Breast epithelium (tissue), 4 donors: Measurements from ENCODE around the gene A3GALT2. TPM values are rescaled to one million over a fixed set of nuclear protein-coding genes. Genes with fewer than 3 reads are reported as not detected.

ENCODE experiments used
- DNase-seq, 2 donors: peaks; one replicate each; pipeline ENCODE4 v3.0.0-alpha.2; 2019; ENCODE audit warnings: low spot score in 2 of 2
- H3K27ac ChIP-seq, 2 donors: fragments of 200-600 bp; sonication (generic) in 1 of 2; one replicate each; pipeline ENCODE4 v1.5.1; 2016 to 2019; ENCODE audit warnings: mild to moderate bottlenecking in 1 of 2
- H3K27me3 ChIP-seq, 2 donors: fragments of 200-600 bp; sonication (generic) in 1 of 2; one replicate each; pipeline versions ENCODE4 v1.5.1 to v1.6.0; 2017 to 2019; ENCODE audit warnings: control low read depth in 1 of 2, mild to moderate bottlenecking in 1 of 2
- H3K36me3 ChIP-seq: fragments of 200-600 bp; one replicate; pipeline ENCODE4 v1.5.1; 2019
- H3K4me1 ChIP-seq, 2 donors: fragments of 200-600 bp; sonication (generic); one replicate each; pipeline ENCODE4 v1.5.1; 2016 to 2019; ENCODE audit warnings: control low read depth in 1 of 2
- H3K4me3 ChIP-seq, 3 donors: fragments of 200-600 bp; sonication (generic); 1 replicate in 2 of 3; 2 replicates in 1 of 3; pipeline ENCODE4 v1.5.1; 2016 to 2019; ENCODE audit warnings: mild to moderate bottlenecking in 3 of 3, moderate library complexity in 2 of 3
- H3K9me3 ChIP-seq, 2 donors: fragments of 200-600 bp; sonication (generic) in 1 of 2; one replicate each; pipeline ENCODE4 v1.5.1; 2016 to 2019; ENCODE audit warnings: control low read depth in 1 of 2
- POLR2A ChIP-seq: fragments of 450-650 bp; IDR thresholded peaks from one replicate; pipeline ENCODE4 v1.6.1; 2016; ENCODE audit warnings: antibody characterized with exemption, mild to moderate bottlenecking, moderate library complexity
- POLR2AphosphoS5 ChIP-seq, 3 donors: sonication (generic); formaldehyde crosslinking; IDR thresholded peaks; one replicate each; pipeline ENCODE4 v1.6.1; 2017; ENCODE audit warnings: antibody characterized with exemption in 3 of 3
- intact Hi-C: fragments of 100-400 bp; cut with DNase I; formaldehyde crosslinking; loops from one replicate; pipeline ENCODE4 v1.15.1; 2023; ENCODE audit warnings: low total_unique reads
- total RNA-seq, 3 donors: library from RNA; depleted of rRNA; stranded (reverse); fragments of >200 nt; gene quantifications; one replicate each; pipeline ENCODE4 v1.1.0, GENCODE V29; 2016
- TF ChIP-seq, protein P1 (sequence below), 3 donors: fragments of 450-650 bp; IDR thresholded peaks; one replicate each; pipeline ENCODE4 v1.5.1; 2016 to 2017; ENCODE audit warnings: antibody characterized with exemption in 3 of 3, mild to moderate bottlenecking in 3 of 3, moderate library complexity in 3 of 3

A3GALT2 gene
- total RNA-seq, 3 donors from 2014 or later: not detected

DNA sequence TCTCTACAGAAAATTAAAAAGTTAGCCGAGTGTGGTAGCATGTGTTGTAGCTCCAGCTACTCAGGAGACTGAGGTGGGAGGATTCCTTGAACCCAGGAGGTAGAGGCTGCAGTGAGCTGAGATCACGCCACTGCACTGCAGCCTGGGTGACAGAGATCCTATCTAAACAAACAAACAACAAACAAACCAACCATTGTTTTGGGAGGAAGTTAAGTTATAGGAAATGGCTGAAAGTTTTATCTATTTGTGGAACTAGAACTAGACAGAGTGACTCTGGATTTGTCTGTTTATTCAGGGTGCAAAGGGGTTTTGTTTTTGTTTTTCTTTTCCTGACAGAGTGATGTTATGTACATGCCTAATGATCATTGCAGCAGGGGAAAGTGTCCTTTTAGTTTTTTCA, 33.6 kb downstream of the A3GALT2 start:
- no peak for TF ChIP-seq POLR2AphosphoS5 (IDR thresholded peaks at IDR 0.05)
- TF ChIP-seq POLR2A: no peak
- TF ChIP-seq, protein P1, sequence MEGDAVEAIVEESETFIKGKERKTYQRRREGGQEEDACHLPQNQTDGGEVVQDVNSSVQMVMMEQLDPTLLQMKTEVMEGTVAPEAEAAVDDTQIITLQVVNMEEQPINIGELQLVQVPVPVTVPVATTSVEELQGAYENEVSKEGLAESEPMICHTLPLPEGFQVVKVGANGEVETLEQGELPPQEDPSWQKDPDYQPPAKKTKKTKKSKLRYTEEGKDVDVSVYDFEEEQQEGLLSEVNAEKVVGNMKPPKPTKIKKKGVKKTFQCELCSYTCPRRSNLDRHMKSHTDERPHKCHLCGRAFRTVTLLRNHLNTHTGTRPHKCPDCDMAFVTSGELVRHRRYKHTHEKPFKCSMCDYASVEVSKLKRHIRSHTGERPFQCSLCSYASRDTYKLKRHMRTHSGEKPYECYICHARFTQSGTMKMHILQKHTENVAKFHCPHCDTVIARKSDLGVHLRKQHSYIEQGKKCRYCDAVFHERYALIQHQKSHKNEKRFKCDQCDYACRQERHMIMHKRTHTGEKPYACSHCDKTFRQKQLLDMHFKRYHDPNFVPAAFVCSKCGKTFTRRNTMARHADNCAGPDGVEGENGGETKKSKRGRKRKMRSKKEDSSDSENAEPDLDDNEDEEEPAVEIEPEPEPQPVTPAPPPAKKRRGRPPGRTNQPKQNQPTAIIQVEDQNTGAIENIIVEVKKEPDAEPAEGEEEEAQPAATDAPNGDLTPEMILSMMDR (IDR thresholded peaks at IDR 0.05): no peak
- no peaks in the 10 kb centered on the region for H3K4me1 ChIP-seq
- H3K4me3 ChIP-seq: no peak overlapping the region
- no peaks in the 10 kb centered on the region for H3K9me3 ChIP-seq
- H3K36me3 ChIP-seq: no peaks in the 10 kb centered on the region
- no peak for DNase-seq
- no peaks in the 10 kb centered on the region for H3K27me3 ChIP-seq
- intact Hi-C loops: no loop called here
- no peak overlapping the region for H3K27ac ChIP-seq

DNA sequence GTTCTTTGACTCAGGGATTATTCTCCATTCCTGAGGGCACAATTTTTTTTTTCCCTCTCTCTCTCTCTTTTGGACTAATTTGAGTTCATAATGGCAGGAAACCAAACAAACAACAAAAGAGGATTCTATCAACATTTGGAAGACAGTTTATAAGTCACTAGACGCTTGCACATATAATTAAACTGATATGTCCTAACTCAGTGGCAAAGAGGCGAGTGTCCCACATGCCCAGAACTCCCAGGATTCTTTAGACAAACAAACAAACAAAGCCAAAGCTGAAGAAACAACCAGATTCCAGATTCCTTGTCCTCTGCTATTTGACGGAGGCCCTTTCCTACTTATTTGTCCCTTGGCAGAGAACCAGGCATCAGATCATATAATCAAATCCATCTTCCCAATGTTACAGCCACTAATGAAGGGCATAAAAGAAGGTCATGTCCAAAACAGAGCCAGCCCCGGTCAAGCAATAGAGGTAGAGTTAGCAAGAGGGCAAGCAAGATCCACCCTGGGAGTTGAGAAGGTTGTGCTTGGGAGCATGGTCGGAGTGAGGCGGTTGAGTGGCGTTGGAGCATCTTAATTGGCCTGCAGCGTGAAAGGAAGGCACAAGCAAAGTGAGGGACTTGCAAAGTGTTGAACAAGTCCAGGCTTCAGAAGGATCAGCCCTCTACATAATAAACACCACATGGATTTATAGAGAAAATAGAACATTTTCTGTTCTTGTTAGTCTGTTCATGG, 34.3 kb downstream of the A3GALT2 start:
- Histone ChIP-seq H3K27ac (peak overlapping the region; percentile 20 to 23), H3K4me3 (no peak overlapping the region), H3K36me3 (no peaks in the 10 kb centered on the region), H3K4me1 (no peaks in the 10 kb centered on the region), H3K27me3 (no peaks in the 10 kb centered on the region), H3K9me3 (no peaks in the 10 kb centered on the region)
- no peak for TF ChIP-seq POLR2AphosphoS5 (IDR thresholded peaks at IDR 0.05)
- TF ChIP-seq POLR2A: no peak
- TF ChIP-seq, protein P1 (IDR thresholded peaks at IDR 0.05): no peak
- intact Hi-C loops: no loop called here
- peak in 1 of 2 donors; percentile 33 for DNase-seq

DNA sequence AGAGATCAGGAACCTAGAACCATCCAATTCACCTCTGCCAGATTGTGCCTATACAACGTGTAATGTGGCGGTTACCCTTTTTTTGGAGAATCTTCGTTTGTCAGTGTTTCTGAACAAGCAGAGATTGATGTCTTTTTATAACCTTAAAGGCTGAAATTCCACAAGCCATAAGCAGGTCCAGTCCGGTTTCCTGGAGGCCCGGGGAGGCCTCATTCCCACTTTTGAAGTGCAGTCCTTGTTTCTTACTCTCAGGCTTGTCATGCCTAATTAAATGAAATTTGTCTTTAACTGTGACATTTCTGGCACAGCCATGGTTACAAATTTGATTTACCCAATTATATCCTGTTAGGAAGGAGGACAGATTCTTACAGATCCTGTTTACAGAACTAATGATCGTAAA, 36.8 kb downstream of the A3GALT2 start:
- Histone ChIP-seq H3K9me3 (no peaks in the 10 kb centered on the region), H3K4me3 (no peak overlapping the region), H3K27ac (no peak overlapping the region), H3K36me3 (no peaks in the 10 kb centered on the region), H3K27me3 (no peaks in the 10 kb centered on the region), H3K4me1 (no peaks in the 10 kb centered on the region)
- TF ChIP-seq, protein P1 (IDR thresholded peaks at IDR 0.05): no peak
- TF ChIP-seq POLR2AphosphoS5 (IDR thresholded peaks at IDR 0.05): no peak
- no peak for TF ChIP-seq POLR2A
- no peak for DNase-seq
- intact Hi-C loops: no loop called here

DNA sequence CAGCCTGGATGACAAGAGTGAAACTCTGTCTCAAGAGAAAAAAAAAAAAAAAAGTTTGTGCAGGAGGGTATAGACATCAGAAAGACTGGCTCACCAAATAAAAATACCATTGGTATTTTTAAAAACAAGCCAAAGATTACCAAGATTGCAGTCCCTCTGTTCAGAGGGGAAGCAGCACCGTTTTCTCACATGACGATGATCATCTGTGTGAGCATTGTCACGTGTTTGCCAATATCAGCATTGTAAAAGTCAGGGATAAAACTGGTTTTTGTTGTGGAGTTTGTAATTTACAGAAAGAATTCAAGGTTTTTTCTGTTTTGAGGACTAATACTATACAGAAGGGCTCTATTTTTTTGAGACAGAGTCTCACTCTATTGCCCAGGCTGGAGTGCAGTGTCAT, 38.1 kb downstream of the A3GALT2 start:
- H3K9me3 ChIP-seq: no peaks in the 10 kb centered on the region
- no peak overlapping the region for H3K4me3 ChIP-seq
- H3K36me3 ChIP-seq: no peaks in the 10 kb centered on the region
- DNase-seq: no peak
- intact Hi-C loops: no loop called here
- no peaks in the 10 kb centered on the region for H3K4me1 ChIP-seq
- TF ChIP-seq POLR2A (no peak), POLR2AphosphoS5 (IDR thresholded peaks at IDR 0.05) (no peak)
- TF ChIP-seq, protein P1 (IDR thresholded peaks at IDR 0.05): no peak
- H3K27ac ChIP-seq: no peak overlapping the region
- H3K27me3 ChIP-seq: no peaks in the 10 kb centered on the region

DNA sequence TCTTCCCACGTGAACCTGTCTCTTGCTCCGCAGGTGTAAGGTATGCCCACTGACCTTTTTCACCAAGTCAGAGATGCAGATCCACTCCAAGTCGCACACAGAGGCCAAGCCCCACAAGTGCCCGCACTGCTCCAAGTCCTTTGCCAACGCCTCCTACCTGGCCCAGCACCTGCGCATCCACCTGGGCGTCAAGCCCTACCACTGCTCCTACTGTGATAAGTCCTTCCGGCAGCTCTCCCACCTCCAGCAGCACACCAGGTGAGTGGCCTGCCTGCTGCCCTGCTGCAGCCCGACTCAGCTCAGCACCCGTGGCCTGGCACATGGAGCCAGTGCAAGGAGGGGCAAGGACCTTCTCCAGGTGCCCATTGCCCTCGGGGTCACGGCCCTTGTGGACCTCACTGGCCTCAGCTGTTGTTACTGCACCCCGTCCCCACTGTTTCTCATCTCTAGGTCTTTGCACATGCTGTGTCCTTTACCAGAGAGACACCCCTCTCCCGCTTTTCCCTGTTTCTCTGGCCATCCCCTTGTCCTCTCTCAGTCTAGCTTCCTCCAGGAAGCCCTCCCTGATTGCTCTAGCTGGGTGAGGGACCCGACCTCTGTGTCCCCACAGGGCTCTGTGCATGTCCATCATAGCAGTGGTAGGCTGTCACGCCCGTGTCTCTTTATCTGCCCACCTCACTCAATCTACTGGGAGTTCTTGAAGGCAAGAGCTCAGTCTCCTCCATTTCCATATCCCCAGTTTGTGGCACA, 39.2 kb downstream of the A3GALT2 start:
- DNase-seq: peak in 1 of 2 donors; percentile 37

More for the DNA sequence above, 39.2 kb downstream of the A3GALT2 start:
- no peak for TF ChIP-seq POLR2AphosphoS5 (IDR thresholded peaks at IDR 0.05)
- TF ChIP-seq, protein P1 (IDR thresholded peaks at IDR 0.05): no peak
- TF ChIP-seq POLR2A: no peak
- Histone ChIP-seq H3K27ac (no peak overlapping the region), H3K4me1 (no peaks in the 10 kb centered on the region), H3K27me3 (no peaks in the 10 kb centered on the region), H3K36me3 (no peaks in the 10 kb centered on the region), H3K9me3 (no peaks in the 10 kb centered on the region), H3K4me3 (no peak overlapping the region)
- intact Hi-C loops: no loop called here
